IPS-11a (cell line): ENCODE data around the gene XIRP2.

Source experiments
- H3K4me3 ChIP-seq: one replicate; pipeline ENCODE4 v1.5.1; 2013; ENCODE audit warnings: low read depth, low read length, control low read depth

Gene XIRP2

DNA sequence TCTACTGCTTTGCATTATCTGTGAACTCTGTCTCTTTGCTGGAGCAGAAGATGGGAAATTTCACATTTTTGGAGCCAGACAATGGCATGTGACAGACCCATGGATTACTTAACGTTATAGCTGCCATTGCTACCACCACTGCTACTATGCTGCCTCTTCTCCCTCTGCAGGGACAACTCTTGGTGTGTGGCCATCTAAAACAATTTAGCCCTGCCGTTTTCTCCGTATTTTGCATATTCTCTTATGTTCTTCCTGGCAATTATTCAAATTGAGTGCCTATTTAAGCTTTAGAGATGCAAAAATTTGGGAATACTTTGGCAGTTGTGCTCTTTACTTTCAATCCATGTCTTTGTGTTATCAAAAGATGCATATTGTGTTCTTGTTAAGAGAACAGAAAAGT is 386.8 kb downstream of the XIRP2 start:
- no peak overlapping the region for H3K4me3 ChIP-seq

DNA sequence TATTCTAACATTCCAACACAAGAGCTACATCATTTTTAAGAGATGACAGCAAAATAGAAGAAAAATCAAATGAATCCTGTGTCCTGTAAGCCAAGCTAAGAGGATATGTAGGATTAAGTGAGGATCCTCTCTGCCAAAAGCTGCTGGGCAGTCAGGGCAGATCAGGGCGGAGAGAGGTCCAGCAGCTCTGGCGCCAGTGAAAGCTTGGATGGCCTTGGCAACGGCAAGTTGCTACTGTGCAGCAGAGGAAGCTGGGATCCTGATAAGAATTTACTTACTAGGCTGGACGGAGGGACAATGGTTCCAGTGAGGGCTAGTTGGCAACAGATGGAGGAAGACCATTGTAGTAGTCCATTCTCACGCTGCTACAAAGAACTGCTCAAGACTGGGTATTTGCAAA is 391.5 kb downstream of the XIRP2 start:
- H3K4me3 ChIP-seq: no peak overlapping the region

DNA sequence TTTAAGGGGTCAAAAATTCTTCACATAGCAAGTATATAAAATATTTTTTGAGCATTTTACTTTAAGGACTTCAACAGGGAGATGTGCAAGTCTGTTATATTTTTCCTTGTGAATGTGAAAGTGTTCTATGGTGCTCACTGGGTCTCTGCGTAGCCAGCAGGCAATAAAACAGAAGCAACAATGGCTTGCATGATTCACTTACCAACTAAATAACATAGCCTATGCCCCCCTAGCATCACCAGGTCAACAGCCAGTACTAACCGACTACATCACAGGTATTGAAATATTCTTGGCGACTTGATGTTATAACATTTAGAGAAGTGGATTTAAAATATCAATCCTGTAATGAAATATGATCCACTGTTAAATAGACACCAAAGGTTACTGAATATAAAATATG is 398.9 kb downstream of the XIRP2 start:
- H3K4me3 ChIP-seq: no peak overlapping the region

GRCh38 chr2:167289651-167290410 is 401.6 kb downstream of the XIRP2 start:
- H3K4me3 ChIP-seq: no peak overlapping the region

DNA sequence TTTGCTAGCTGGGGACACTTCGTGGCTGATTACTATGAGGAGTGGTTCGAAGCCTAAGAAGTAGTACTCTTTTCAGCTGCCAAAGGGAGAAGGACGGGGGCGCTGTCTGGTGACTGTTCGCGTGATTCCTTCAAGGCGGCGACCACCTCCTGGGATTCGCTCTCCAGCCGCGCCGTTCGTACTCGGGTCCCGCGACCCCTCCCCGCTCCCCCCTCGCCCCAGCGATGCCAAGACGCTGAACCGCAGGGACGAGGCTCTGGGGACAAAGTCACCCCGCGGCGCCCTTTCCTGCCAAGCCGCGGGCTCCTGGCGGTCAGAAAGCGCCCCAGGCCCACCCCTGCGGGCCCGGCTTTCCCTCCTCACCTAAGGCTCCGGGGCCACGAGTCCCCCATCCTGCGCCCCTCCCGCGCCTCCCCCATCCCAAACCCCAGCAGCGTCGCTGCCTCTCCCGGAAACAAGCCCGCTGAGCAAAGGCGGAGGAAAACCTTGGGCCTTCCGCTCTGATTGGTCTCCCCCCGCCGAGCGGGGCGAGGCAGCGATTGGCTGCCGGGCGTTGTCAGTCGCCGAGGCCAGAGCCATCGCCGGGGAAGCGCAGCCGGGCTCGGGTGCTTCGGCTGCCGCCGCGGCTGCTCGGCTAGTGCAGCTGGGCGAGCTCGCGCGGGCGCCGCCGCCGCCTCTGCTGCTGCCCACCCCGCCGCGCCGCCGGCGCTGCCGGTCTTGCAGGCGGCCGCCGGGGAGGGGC is 404.3 kb downstream of the XIRP2 start, which contains the start of gene B3GALT1:
B3GALT1 (plus strand) TSS at position 572 of the 742 bp plus-strand sequence.
- H3K4me3 ChIP-seq: peak within 1 kb of the TSS; percentile 66

DNA sequence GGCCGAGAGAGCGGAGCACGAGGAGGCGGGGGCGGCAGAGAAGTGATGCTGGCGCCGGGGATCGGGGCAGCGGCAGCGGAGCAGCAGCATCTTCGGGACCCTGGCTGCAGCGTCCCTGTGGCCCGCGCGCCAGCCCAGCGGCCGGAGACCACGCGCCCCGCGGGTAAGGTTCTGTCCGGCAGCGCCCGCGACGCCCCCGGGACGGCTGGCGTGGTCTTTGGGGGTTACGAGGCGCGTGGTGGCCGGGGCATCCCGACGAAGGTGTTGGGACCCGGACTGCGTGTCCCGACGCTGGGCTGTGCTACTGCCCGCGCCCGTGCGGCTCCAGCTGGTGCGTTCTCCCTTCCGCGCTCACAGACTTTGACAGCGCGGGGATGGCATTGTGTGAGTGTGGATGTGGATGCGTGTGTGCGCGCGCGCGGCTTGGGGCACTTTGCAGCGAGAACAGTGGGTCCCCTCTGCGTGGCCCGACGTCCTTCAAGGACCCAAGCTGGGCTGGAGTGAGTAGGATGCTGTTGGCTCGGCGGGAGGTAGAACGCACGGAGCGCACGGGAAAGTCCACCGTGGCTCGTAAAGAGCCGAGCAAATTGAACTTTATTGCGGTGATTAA is 405.0 kb downstream of the XIRP2 start:
- H3K4me3 ChIP-seq: peak overlapping the region; percentile 66

GRCh38 chr2:167293943-167294775 is 405.9 kb downstream of the XIRP2 start:
- peak overlapping the region; percentile 66 for H3K4me3 ChIP-seq

GRCh38 chr2:167294776-167295140 is 406.5 kb downstream of the XIRP2 start:
- peak overlapping the region; percentile 66 for H3K4me3 ChIP-seq

DNA sequence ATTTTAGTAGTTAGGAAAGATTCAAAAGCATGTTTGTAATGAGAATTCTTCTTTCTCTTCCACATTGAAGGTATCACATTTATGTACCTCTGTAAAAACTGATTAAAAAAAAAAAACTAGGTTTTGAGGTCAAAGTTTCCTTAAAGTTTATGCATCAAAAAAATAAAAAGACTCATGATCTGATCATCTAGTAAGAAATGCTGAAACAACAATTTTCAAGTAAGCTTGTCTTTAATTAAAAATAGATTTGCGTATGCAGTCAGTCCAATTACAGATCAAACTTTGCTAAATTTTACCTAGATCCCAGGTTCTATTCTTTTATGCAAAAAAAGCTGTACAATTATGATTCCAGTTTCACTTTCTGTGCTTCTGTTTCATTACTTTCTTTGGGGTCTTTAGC is 409.0 kb downstream of the XIRP2 start:
- H3K4me3 ChIP-seq: no peak overlapping the region

DNA sequence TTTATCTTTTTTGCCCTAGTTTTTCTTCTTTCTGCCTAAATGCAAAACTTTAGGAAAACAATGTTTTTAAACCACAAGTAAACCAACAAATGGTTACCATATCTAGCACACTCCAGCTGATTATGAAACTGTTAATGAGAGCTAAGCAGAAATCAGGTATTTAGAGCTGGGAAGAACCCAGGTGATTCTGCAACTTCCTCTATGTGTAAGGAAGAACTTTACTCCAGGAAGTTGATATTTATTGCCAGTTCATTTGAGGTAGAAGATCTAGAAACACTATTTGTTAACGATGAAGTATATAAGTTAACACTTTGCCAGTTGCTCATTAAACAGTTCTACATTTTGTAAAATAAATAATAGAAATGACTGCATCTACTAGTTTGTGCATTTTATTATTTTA is 409.7 kb downstream of the XIRP2 start:
- H3K4me3 ChIP-seq: no peak overlapping the region
